Body of pancreas (tissue), 4 donors: ENCODE measurements around the gene TBL1X.

ENCODE experiments used
- POLR2A ChIP-seq, 3 donors: fragments of 450-650 bp; IDR thresholded peaks; one replicate each; pipeline ENCODE4 v1.6.1; 2016; ENCODE audit warnings: antibody characterized with exemption in 3 of 3, mild to moderate bottlenecking in 2 of 3
- TF ChIP-seq, protein P1 (sequence below), 7 experiments: fragments of 450-650 bp in 4 of 7; fragments of 200-600 bp in 3 of 7; sonication (generic) in 3 of 7; IDR thresholded peaks; one replicate each; pipeline ENCODE4 v1.5.1; 2016 to 2019; ENCODE audit warnings: antibody characterized with exemption in 7 of 7

DNA sequence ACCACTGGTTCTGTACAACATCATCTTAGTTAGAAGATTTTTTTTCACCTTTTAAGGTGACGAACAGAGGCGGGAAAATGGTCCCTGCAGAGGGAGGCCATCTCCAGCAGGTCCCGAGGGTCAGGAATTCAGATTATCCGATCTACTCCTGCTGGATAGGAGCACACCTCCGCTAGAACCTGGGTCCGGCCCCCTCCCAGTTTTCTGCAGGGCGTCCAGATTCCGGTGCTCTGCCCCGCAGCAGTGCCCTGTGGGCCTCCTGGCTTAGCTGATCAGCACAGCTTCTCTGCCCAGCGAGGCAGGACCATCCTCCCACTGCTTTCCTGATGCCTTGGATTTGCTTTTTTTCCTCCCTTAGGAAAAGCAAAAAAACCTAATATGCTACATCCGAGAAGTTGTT, 2.3 kb downstream of the TBL1X start:
- TF ChIP-seq POLR2A (IDR thresholded peaks at IDR 0.05), result no peak
- TF ChIP-seq, protein P1, sequence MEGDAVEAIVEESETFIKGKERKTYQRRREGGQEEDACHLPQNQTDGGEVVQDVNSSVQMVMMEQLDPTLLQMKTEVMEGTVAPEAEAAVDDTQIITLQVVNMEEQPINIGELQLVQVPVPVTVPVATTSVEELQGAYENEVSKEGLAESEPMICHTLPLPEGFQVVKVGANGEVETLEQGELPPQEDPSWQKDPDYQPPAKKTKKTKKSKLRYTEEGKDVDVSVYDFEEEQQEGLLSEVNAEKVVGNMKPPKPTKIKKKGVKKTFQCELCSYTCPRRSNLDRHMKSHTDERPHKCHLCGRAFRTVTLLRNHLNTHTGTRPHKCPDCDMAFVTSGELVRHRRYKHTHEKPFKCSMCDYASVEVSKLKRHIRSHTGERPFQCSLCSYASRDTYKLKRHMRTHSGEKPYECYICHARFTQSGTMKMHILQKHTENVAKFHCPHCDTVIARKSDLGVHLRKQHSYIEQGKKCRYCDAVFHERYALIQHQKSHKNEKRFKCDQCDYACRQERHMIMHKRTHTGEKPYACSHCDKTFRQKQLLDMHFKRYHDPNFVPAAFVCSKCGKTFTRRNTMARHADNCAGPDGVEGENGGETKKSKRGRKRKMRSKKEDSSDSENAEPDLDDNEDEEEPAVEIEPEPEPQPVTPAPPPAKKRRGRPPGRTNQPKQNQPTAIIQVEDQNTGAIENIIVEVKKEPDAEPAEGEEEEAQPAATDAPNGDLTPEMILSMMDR (IDR thresholded peaks at IDR 0.05), result no peak
